SK-N-SH treated with all-trans-retinoic acid at 6 μM for 48 hours (cell line): ENCODE data around the gene UCHL5.

Experiments used
- ATAC-seq: fragments of 200-7000 bp; cut with Tn5 transposase; 3 replicates; pipeline ENCODE4 v1.9.1; 2020; ENCODE audit warnings: mild to moderate bottlenecking, moderate library complexity
- ARNTL ChIP-seq: fragments of 450-650 bp; formaldehyde crosslinking; IDR thresholded peaks from 2 replicates; pipeline ENCODE4 v1.5.0; 2020; ENCODE audit warnings: low read depth, mild to moderate bottlenecking, moderate library complexity, borderline replicate concordance
- BACH2 ChIP-seq: fragments of 250-450 bp; sonication (Bioruptor Pico); IDR thresholded peaks from 2 replicates; pipeline ENCODE4 v1.9.0; 2021; ENCODE audit warnings: mild to moderate bottlenecking, borderline replicate concordance
- CREB5 ChIP-seq: fragments of 250-450 bp; sonication (Bioruptor Pico); IDR thresholded peaks from 2 replicates; pipeline ENCODE4 v1.5.1; 2020; ENCODE audit warnings: low read depth, mild to moderate bottlenecking, moderate library complexity
- CSDC2 ChIP-seq: fragments of 250-450 bp; sonication (Bioruptor Pico); IDR thresholded peaks from 2 replicates; pipeline ENCODE4 v1.5.0; 2020; ENCODE audit warnings: mild to moderate bottlenecking, moderate library complexity
- CSRNP3 ChIP-seq: fragments of 250-450 bp; sonication (Bioruptor Pico); IDR thresholded peaks from 2 replicates; pipeline ENCODE4 v1.5.1; 2021; ENCODE audit warnings: mild to moderate bottlenecking, moderate library complexity
- ESRRG ChIP-seq: fragments of 250-450 bp; sonication (Bioruptor Pico); IDR thresholded peaks from 2 replicates; pipeline ENCODE4 v1.6.1; 2021; ENCODE audit warnings: mild to moderate bottlenecking
- GLIS3 ChIP-seq: fragments of 250-450 bp; sonication (Bioruptor Pico); IDR thresholded peaks from 2 replicates; pipeline ENCODE4 v1.5.0; 2020; ENCODE audit warnings: mild to moderate bottlenecking, moderate library complexity
- ISL1 ChIP-seq: fragments of 250-450 bp; sonication (Bioruptor Pico); IDR thresholded peaks from 2 replicates; pipeline ENCODE4 v2.1.2; 2022; ENCODE audit warnings: mild to moderate bottlenecking, moderate library complexity
- OSR1 ChIP-seq: fragments of 250-450 bp; sonication (Bioruptor Pico); IDR thresholded peaks from 2 replicates; pipeline ENCODE4 v1.8.0; 2022; ENCODE audit warnings: moderate library complexity, mild to moderate bottlenecking, inconsistent platforms
- PATZ1 ChIP-seq: fragments of 250-450 bp; sonication (Bioruptor Pico); IDR thresholded peaks from 2 replicates; pipeline ENCODE4 v1.8.0; 2020; ENCODE audit warnings: mild to moderate bottlenecking, moderate library complexity, borderline replicate concordance
- POU6F1 ChIP-seq: fragments of 250-450 bp; sonication (Bioruptor Pico); IDR thresholded peaks from 2 replicates; pipeline ENCODE4 v1.8.0; 2021; ENCODE audit warnings: low read depth, mild to moderate bottlenecking, moderate library complexity, borderline replicate concordance
- RARB ChIP-seq: fragments of 250-450 bp; sonication (Bioruptor Pico); IDR thresholded peaks from 2 replicates; pipeline ENCODE4 v1.8.0; 2021; ENCODE audit warnings: mild to moderate bottlenecking, moderate library complexity
- SNAI2 ChIP-seq: fragments of 250-450 bp; sonication (Bioruptor Pico); IDR thresholded peaks from 2 replicates; pipeline ENCODE4 v1.5.0; 2020; ENCODE audit warnings: mild to moderate bottlenecking, moderate library complexity
- TCF4 ChIP-seq: fragments of 250-450 bp; sonication (Bioruptor Pico); IDR thresholded peaks from 2 replicates; pipeline ENCODE4 v1.8.0; 2021; ENCODE audit warnings: mild to moderate bottlenecking, moderate library complexity, borderline replicate concordance
- TSHZ2 ChIP-seq: fragments of 250-450 bp; sonication (Bioruptor Pico); IDR thresholded peaks from 2 replicates; pipeline ENCODE4 v1.5.0; 2020; ENCODE audit warnings: mild to moderate bottlenecking, moderate library complexity
- ZC3H10 ChIP-seq: fragments of 250-450 bp; sonication (Bioruptor Pico); IDR thresholded peaks from 2 replicates; pipeline ENCODE4 v1.5.1; 2021; ENCODE audit warnings: mild to moderate bottlenecking, moderate library complexity
- ZFP3 ChIP-seq: fragments of 250-450 bp; sonication (Bioruptor Pico); IDR thresholded peaks from 2 replicates; pipeline ENCODE4 v1.5.0; 2020; ENCODE audit warnings: mild to moderate bottlenecking, moderate library complexity
- ZNF565 ChIP-seq: fragments of 450-650 bp; formaldehyde crosslinking; conservative IDR thresholded peaks from 2 replicates; pipeline ENCODE4 v1.5.0; 2020; ENCODE audit warnings: low read depth, mild to moderate bottlenecking, moderate library complexity
- ZNF70 ChIP-seq: fragments of 450-650 bp; formaldehyde crosslinking; IDR thresholded peaks from 2 replicates; pipeline ENCODE4 v1.5.0; 2020; ENCODE audit warnings: mild to moderate bottlenecking, moderate library complexity
- ZNF8 ChIP-seq: fragments of 450-650 bp; formaldehyde crosslinking; IDR thresholded peaks from 2 replicates; pipeline ENCODE4 v1.5.0; 2020; ENCODE audit warnings: mild to moderate bottlenecking, moderate library complexity

The UCHL5 gene

GRCh38 chr1:192973202-192973601 is 86.0 kb downstream of the UCHL5 start:
- no peak for ATAC-seq
- TF ChIP-seq PATZ1 (CRISPR knock-in tag) (no peak), SNAI2 (CRISPR knock-in tag) (no peak), ZNF70 (CRISPR knock-in tag) (no peak), CSRNP3 (CRISPR knock-in tag) (no peak), TSHZ2 (CRISPR knock-in tag) (no peak), ESRRG (CRISPR knock-in tag) (no peak), CSDC2 (CRISPR knock-in tag) (no peak), OSR1 (no peak), CREB5 (no peak), TCF4 (no peak), ISL1 (CRISPR knock-in tag) (no peak), ZNF8 (CRISPR knock-in tag) (no peak), ARNTL (CRISPR knock-in tag) (no peak), BACH2 (no peak), GLIS3 (CRISPR knock-in tag) (no peak)

GRCh38 chr1:192969091-192969490 is 90.1 kb downstream of the UCHL5 start:
- TF ChIP-seq ZNF565 (CRISPR knock-in tag) = no peak
- TF ChIP-seq ISL1 (CRISPR knock-in tag) = no peak
- TF ChIP-seq ZNF70 (CRISPR knock-in tag) = no peak
- TF ChIP-seq CSDC2 (CRISPR knock-in tag) = no peak
- TF ChIP-seq ZFP3 = no peak
- no peak for TF ChIP-seq OSR1
- no peak for TF ChIP-seq TCF4
- no peak for TF ChIP-seq BACH2
- no peak for TF ChIP-seq PATZ1 (CRISPR knock-in tag)
- TF ChIP-seq POU6F1 (CRISPR knock-in tag) = no peak
- TF ChIP-seq SNAI2 (CRISPR knock-in tag) = no peak
- no peak for TF ChIP-seq ARNTL (CRISPR knock-in tag)
- TF ChIP-seq ESRRG (CRISPR knock-in tag) = no peak
- TF ChIP-seq RARB (CRISPR knock-in tag) = no peak
- no peak for TF ChIP-seq ZC3H10
- TF ChIP-seq CREB5 = no peak
- TF ChIP-seq TSHZ2 (CRISPR knock-in tag) = no peak
- no peak for TF ChIP-seq GLIS3 (CRISPR knock-in tag)
- TF ChIP-seq, all 23 proteins: peak for 0
- ATAC-seq = no peak
